Bronchial epithelial cell (primary cell): ENCODE measurements around the gene KRT24. TPM values are rescaled to one million over a fixed set of nuclear protein-coding genes. Genes with fewer than 3 reads are reported as not detected.
A peak's percentile ranks its signal among the peaks of the same experiment; 100 is the strongest.

Experiments
- DNase-seq: peaks from one replicate; pipeline ENCODE4 v3.0.0-alpha.2; 2010; ENCODE audit warnings: low read depth
- FAIRE-seq: peaks from 2 replicates; lab custom pipeline; 2011; peaks lifted over from hg19 to GRCh38; lab: Jason Lieb, UNC
- H3K27me3 ChIP-seq: 2 replicates; pipeline ENCODE4 v1.5.1; 2011; ENCODE audit warnings: low read length; ENCODE audit not compliant: control insufficient read depth, insufficient read depth
- H3K36me3 ChIP-seq: 2 replicates; pipeline ENCODE4 v1.5.1; 2011; ENCODE audit warnings: low read length; ENCODE audit not compliant: control insufficient read depth, insufficient read depth
- H3K4me3 ChIP-seq: 2 replicates; pipeline ENCODE4 v1.5.1; 2011; ENCODE audit warnings: mild to moderate bottlenecking, low read depth, low read length, control low read depth
- total RNA-seq: library from RNA; depleted of rRNA; stranded (reverse); fragments of >200 nt; gene quantifications from 2 replicates; pipeline ENCODE4 v1.2.1, GENCODE V29; 2014
- TF ChIP-seq, protein P1 (sequence below): IDR thresholded peaks from 2 replicates; pipeline ENCODE4 v1.5.1; 2011; ENCODE audit warnings: mild to moderate bottlenecking, moderate library complexity, low read length, control low read depth, inconsistent platforms; ENCODE audit not compliant: insufficient read depth, severe bottlenecking

The KRT24 gene
- total RNA-seq, 1 donor from 2014 or later, result 1.6 TPM

DNA sequence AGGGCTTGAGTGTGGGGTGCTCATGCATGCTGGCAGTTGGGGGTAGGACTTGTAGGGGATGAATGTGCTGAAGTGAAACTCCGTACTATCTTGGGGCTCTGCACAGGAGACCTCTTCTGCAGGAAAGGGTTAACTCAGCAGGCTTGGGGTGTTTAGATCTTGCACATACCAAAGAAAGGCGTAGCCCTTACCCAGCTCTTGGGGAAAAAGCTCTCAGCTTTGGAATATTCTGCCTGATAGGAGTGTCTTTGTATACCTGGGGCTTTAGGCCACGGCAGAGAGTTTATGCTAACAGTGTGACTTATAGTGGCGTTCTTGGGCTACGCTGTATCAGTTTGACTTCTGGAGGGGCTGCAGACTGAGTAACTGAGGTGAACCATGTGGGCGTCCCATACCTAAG lies 30.5 kb upstream of the KRT24 start:
- Histone ChIP-seq H3K27me3 (no peaks in the 10 kb centered on the region), H3K36me3 (no peaks in the 10 kb centered on the region), H3K4me3 (no peak overlapping the region)
- TF ChIP-seq, protein P1, sequence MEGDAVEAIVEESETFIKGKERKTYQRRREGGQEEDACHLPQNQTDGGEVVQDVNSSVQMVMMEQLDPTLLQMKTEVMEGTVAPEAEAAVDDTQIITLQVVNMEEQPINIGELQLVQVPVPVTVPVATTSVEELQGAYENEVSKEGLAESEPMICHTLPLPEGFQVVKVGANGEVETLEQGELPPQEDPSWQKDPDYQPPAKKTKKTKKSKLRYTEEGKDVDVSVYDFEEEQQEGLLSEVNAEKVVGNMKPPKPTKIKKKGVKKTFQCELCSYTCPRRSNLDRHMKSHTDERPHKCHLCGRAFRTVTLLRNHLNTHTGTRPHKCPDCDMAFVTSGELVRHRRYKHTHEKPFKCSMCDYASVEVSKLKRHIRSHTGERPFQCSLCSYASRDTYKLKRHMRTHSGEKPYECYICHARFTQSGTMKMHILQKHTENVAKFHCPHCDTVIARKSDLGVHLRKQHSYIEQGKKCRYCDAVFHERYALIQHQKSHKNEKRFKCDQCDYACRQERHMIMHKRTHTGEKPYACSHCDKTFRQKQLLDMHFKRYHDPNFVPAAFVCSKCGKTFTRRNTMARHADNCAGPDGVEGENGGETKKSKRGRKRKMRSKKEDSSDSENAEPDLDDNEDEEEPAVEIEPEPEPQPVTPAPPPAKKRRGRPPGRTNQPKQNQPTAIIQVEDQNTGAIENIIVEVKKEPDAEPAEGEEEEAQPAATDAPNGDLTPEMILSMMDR, result no peak
- DNase-seq (no peak), FAIRE-seq (peak; percentile 43)

DNA sequence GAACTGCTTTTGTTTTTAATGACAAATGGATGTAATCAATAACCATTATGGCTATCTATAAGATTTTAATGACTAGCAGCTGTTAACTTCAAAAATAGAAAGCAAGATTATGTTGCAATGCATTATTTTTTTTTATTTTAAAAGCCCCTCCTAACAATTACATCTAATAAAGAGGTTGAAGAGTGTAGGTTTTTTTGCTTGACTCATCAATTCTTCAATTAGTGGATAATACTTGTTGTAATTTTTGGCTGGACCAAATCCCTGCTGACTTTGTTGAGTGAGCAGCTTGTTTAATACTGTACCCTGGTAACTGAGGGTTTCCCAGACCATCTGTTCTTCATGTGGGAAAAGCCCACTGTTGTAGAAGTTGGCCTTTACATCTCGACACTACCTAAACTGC lies 27.4 kb upstream of the KRT24 start:
- Histone ChIP-seq H3K36me3 (no peaks in the 10 kb centered on the region), H3K4me3 (no peak overlapping the region), H3K27me3 (no peaks in the 10 kb centered on the region)
- TF ChIP-seq, protein P1, result no peak
- FAIRE-seq (peak; percentile 18), DNase-seq (no peak)

DNA sequence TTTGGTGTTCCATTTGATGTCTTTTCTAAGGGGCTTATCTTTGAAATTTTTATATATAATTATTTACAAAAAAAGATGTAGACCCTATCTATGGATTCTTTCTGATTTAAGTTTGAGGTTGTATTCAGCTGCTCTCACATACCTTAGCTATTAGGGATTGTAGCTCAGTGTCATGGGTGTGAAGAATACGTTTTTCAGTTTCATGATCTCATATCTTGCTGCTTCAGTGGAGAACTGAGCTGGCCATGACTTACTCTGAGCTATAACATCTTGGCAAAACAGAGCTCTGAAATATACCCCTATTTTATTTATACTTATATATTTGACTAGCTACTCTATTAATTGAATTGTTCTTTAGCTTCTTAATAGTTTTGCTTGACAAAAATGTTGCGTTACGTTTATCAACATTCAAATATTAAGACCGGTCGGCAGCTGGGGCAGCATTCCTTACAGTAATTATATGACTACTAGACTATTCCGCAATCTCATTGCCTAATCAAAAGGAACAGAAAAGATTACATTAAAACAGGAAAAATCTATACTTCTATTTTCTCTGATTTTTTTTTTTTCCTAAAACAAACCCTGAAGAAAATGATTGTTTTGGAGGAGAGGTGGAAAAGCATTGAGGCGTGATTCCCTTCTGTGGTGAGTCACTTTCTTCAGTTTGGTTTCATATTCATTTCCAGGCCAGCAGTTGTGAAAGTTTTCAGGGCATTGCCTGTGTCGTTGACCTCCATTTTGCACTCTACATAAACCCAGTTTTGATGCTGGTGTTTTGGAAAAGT lies 24.1 kb upstream of the KRT24 start:
- TF ChIP-seq, protein P1, result no peak
- no peak for FAIRE-seq

DNA sequence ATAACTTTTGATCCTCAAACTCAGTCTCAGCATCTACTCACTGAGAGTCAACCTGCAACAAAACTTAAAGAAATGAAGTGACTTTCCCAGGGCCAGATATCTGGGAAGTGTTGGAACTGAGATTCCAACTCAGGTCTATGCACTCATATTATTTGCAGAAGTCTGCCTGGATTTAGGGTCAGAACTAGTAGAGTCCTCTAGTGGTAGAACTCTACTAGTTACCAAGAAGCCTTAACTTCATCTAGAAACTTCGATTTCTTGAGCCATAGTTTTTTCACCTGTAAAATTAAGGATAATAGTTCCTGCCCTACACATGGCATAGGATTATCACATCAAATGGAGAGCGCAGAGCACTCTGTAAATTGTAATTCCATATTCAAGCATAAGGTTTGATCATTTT lies 23.4 kb upstream of the KRT24 start:
- no peak overlapping the region for H3K4me3 ChIP-seq
- peak; percentile 33 for DNase-seq
- no peaks in the 10 kb centered on the region for H3K27me3 ChIP-seq
- H3K36me3 ChIP-seq, result no peaks in the 10 kb centered on the region
- no peak for FAIRE-seq
- TF ChIP-seq, protein P1, result peak; percentile 29

More for the DNA sequence above, 24.1 kb upstream of the KRT24 start:
- Histone ChIP-seq H3K27me3 (no peaks in the 10 kb centered on the region), H3K36me3 (no peaks in the 10 kb centered on the region), H3K4me3 (no peak overlapping the region)
- DNase-seq, result peak; percentile 30

DNA sequence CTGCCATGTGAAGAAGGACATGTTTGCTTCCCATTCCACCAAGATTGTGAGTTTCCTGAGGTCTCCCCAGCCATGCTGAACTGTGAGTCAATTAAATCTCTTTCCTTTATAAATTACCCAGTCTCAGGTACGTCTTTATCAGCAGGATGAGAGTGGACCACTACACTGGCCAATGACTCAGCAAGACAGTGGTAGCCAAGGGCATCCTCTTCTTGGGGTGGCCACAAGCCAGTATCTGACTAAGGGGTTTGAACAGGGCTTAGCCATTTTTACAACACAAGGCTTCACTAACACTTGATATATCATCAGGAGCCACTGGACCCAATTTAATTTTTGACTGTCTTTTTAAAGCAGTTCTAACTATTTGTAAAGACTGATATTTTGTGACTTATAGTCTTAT lies 21.1 kb upstream of the KRT24 start:
- FAIRE-seq (no peak), DNase-seq (no peak)
- no peak overlapping the region for H3K4me3 ChIP-seq
- peaks cover under 1% of the 10 kb centered on the region for H3K27me3 ChIP-seq
- TF ChIP-seq, protein P1, result no peak
- no peaks in the 10 kb centered on the region for H3K36me3 ChIP-seq
